Adrenal gland (tissue), 19 donors: ENCODE results near the gene JUND. TPM values are rescaled to one million over a fixed set of nuclear protein-coding genes. Genes with fewer than 3 reads are reported as not detected.
A peak's percentile ranks its signal among the peaks of the same experiment; 100 is the strongest.

Experiments used
- DNase-seq, 7 donors: peaks; one replicate each; pipeline ENCODE4 v3.0.0-alpha.2; 2019 to 2020
- H3K27ac ChIP-seq, 5 donors: fragments of 200-600 bp; sonication (generic) in 4 of 5; 1 replicate in 3 of 5; 2 replicates in 2 of 5; pipeline versions ENCODE4 v1.5.1 to v1.8.0; 2016 to 2020; ENCODE audit warnings: mild to moderate bottlenecking in 1 of 5
- H3K27me3 ChIP-seq: fragments of 200-600 bp; 2 replicates; pipeline ENCODE4 v1.8.0; 2021
- H3K36me3 ChIP-seq, 2 donors: fragments of 200-600 bp; replicated peaks in 1 of 2; 1 replicate in 1 of 2; 2 replicates in 1 of 2; pipeline versions ENCODE4 v1.5.1 to v1.8.0; 2018 to 2022
- H3K4me1 ChIP-seq, 2 donors: fragments of 200-600 bp; replicated peaks in 1 of 2; 1 replicate in 1 of 2; 2 replicates in 1 of 2; pipeline versions ENCODE4 v1.5.1 to v1.8.0; 2018 to 2021
- H3K4me3 ChIP-seq, 4 donors: fragments of 200-600 bp; sonication (generic) in 3 of 4; one replicate each; pipeline ENCODE4 v1.5.1; 2016 to 2018
- H3K9me3 ChIP-seq, 3 donors: fragments of 200-600 bp; sonication (generic) in 1 of 3; replicated peaks in 1 of 3; 1 replicate in 2 of 3; 2 replicates in 1 of 3; pipeline versions ENCODE4 v1.5.1 to v1.8.0; 2016 to 2021
- CTCF ChIP-seq, 6 experiments: fragments of 450-650 bp in 4 of 6; fragments of 200-600 bp in 2 of 6; sonication (generic) in 1 of 6; IDR thresholded peaks; 1 replicate in 5 of 6; 2 replicates in 1 of 6; pipeline versions ENCODE4 v1.5.1 to v1.8.0; 2016 to 2021; ENCODE audit warnings: antibody characterized with exemption in 6 of 6, mild to moderate bottlenecking in 2 of 6, moderate library complexity in 1 of 6
- POLR2A ChIP-seq, 2 donors: fragments of 450-650 bp; IDR thresholded peaks; one replicate each; pipeline ENCODE4 v1.6.1; 2017; ENCODE audit warnings: antibody characterized with exemption in 2 of 2, mild to moderate bottlenecking in 2 of 2, moderate library complexity in 1 of 2
- WGBS, 4 donors: extraction: QIAGEN DNeasy Blood & Tissue Kit in 2 of 4; methylation state at CpG; one replicate each; pipeline versions ENCODE4 v1.1.5 to v1.1.7; 2013 to 2017; 5-methylcytosine and 5-hydroxymethylcytosine counted together
- intact Hi-C, 2 donors: fragments of 100-400 bp; cut with DNase I; formaldehyde crosslinking; loops; one replicate each; pipeline versions ENCODE4 v1.14.1 to v1.15.0; 2022 to 2023
- long read RNA-seq, 10 donors: library from polyadenylated mRNA in 3 of 10; unstranded in 2 of 10; stranded (forward) in 1 of 10; transcript quantifications; one replicate each; pipeline ENCODE4 v2.0.0 and lab custom pipeline, GENCODE V29; 2021 to 2026
- polyA plus RNA-seq, 3 donors: library from polyadenylated mRNA; stranded (reverse); fragments of 200-250 nt in 2 of 3; fragments of 350-450 nt in 1 of 3; fragmentation: Illumina TruSeq in 1 of 3; extraction: RNeasy Lipid Tissue Mini Kit (QIAGEN cat#74804) in 1 of 3; gene quantifications; one replicate each; pipeline ENCODE4 v1.2.3, GENCODE V29; 2013 to 2014
- total RNA-seq, 9 donors: library from RNA; depleted of rRNA in 4 of 9; stranded (reverse); fragments of >200 nt in 4 of 9; fragments of 120-200 nt in 1 of 9; fragmentation: NEBNext Ultra II Directional in 1 of 9; extraction: Animal tissue kit (Norgen Biotek cat#: 25700) in 1 of 9; gene quantifications; one replicate each; pipeline versions ENCODE4 v1.1.0 to v1.2.4, GENCODE V29; 2013 to 2023
- donor health status: healthy with polysubstance abuse.
- donor health status: Bipolar disorder and iron deficiency.
- donor health status: DM: yes; HTN: yes; CAD: no.
- donor health status: DM: no; HTN: no; CAD: no.
- donor health status: DM: no; HTN: no; CAD: no.
- donor health status: DM: yes; HTN: yes; CAD: no.

Gene JUND
- total RNA-seq (100 to 1,000 TPM in 8 of 9 donors, 10 to 100 TPM in 1; 61.9 to 533 (median 350) TPM), polyA plus RNA-seq (100 to 1,000 TPM in 2 of 3 donors, 10 to 100 TPM in 1; 35.9 to 226 (median 104) TPM)
- long read RNA-seq, donor 1, transcript JUND-201 (1 exons, 1,863 nt): major isoform, 287 of 287 reads
- long read RNA-seq, donor 1, partial matches to known transcripts: 0 of 287 reads
- long read RNA-seq, donor 1, other reads (novel, unspliced or antisense): 0 of 287 reads
- long read RNA-seq, donor 2, transcript JUND-201 (1 exons, 1,863 nt): major isoform, 651 of 651 reads
- long read RNA-seq, donor 2, partial matches to known transcripts: 0 of 651 reads
- long read RNA-seq, donor 2, other reads (novel, unspliced or antisense): 0 of 651 reads
- long read RNA-seq, donor 3, transcript JUND-201 (1 exons, 1,863 nt): major isoform, 287 of 287 reads
- long read RNA-seq, donor 3, partial matches to known transcripts: 0 of 287 reads
- long read RNA-seq, donor 3, other reads (novel, unspliced or antisense): 0 of 287 reads
- long read RNA-seq, donor 4, transcript JUND-201 (1 exons, 1,863 nt): major isoform, 27 of 27 reads
- long read RNA-seq, donor 4, partial matches to known transcripts: 0 of 27 reads
- long read RNA-seq, donor 4, other reads (novel, unspliced or antisense): 0 of 27 reads
- long read RNA-seq, donor 5, transcript JUND-201 (1 exons, 1,863 nt): major isoform, 1,177 of 1,178 reads
- long read RNA-seq, donor 5, partial matches to known transcripts: 0 of 1,178 reads
- long read RNA-seq, donor 5, other reads (novel, unspliced or antisense): 1 of 1,178 reads
- long read RNA-seq, donor 6, transcript JUND-201 (1 exons, 1,863 nt): major isoform, 43 of 43 reads
- long read RNA-seq, donor 6, partial matches to known transcripts: 0 of 43 reads
- long read RNA-seq, donor 6, other reads (novel, unspliced or antisense): 0 of 43 reads
- long read RNA-seq, donor 7, transcript JUND-201 (1 exons, 1,863 nt): major isoform, 184 of 184 reads
- long read RNA-seq, donor 7, partial matches to known transcripts: 0 of 184 reads
- long read RNA-seq, donor 7, other reads (novel, unspliced or antisense): 0 of 184 reads
- long read RNA-seq, donor 8, transcript JUND-201 (1 exons, 1,863 nt): major isoform, 862 of 862 reads
- long read RNA-seq, donor 8, partial matches to known transcripts: 0 of 862 reads
- long read RNA-seq, donor 8, other reads (novel, unspliced or antisense): 0 of 862 reads
- long read RNA-seq, donor 9, transcript JUND-201 (1 exons, 1,863 nt): major isoform, 315 of 315 reads
- long read RNA-seq, donor 9, partial matches to known transcripts: 0 of 315 reads
- long read RNA-seq, donor 9, other reads (novel, unspliced or antisense): 0 of 315 reads
- long read RNA-seq, donor 10, transcript JUND-201 (1 exons, 1,863 nt): major isoform, 158 of 158 reads
- long read RNA-seq, donor 10, partial matches to known transcripts: 0 of 158 reads
- long read RNA-seq, donor 10, other reads (novel, unspliced or antisense): 0 of 158 reads

GRCh38 chr19:18281082-18282020 lies at the start of gene JUND:
JUND (minus strand) TSS chr19:18281622; CDS start chr19:18281484, 138 bp downstream.
- H3K4me1 ChIP-seq: peaks cover 29 to 55% of the 10 kb centered on the region in 2 donors
- H3K9me3 ChIP-seq: no peaks in the 10 kb centered on the region
- peak within 1 kb of the TSS; percentile 85 to 100 (median 96) for H3K4me3 ChIP-seq
- peak in 1 of 6 experiments; percentile 31 for TF ChIP-seq CTCF (IDR thresholded peaks at IDR 0.05)
- peak; percentile 97 to 100 for TF ChIP-seq POLR2A (IDR thresholded peaks at IDR 0.05)
- no peaks in the 10 kb centered on the region for H3K27me3 ChIP-seq
- intact Hi-C loops: loop anchor here in 1 of 2 donors (2.0 kb wide), 1 partner anchor 45 kb away; no protein-coding TSS in a partner anchor
- H3K36me3 ChIP-seq: peaks cover 0 to 12% of the 10 kb centered on the region in 2 donors
- H3K27ac ChIP-seq: peak within 1 kb of the TSS; percentile 99 to 100 (median 100)
- WGBS, 4 donors: 0 to 1% methylated on average over 108 to 137 of the region's 138 CpGs; no CpG with 5 or more reads in 2 of the 4 donors
- DNase-seq: peak; percentile 98 to 99 (median 99)

- Histone ChIP-seq H3K27ac (no peak overlapping the region), H3K4me1 (peaks cover 7 to 10% of the 10 kb centered on the region in 2 donors), H3K27me3 (no peaks in the 10 kb centered on the region), H3K4me3 (no peak overlapping the region), H3K9me3 (no peaks in the 10 kb centered on the region), H3K36me3 (no peaks in the 10 kb centered on the region)
- WGBS, 4 donors: 81 to 92% (median 89%) methylated on average over 9 of the region's 9 CpGs
- DNase-seq: no peak
- no peak for TF ChIP-seq CTCF (IDR thresholded peaks at IDR 0.05)
- no peak for TF ChIP-seq POLR2A (IDR thresholded peaks at IDR 0.05)
- intact Hi-C loops: no loop called here
Observed at GRCh38 chr19:18330868-18331267, 49.4 kb upstream of the JUND start.

GRCh38 chr19:18329035-18329376 lies 47.6 kb upstream of the JUND start:
- peak overlapping the region in 1 of 4 donors; percentile 47 for H3K4me3 ChIP-seq
- H3K36me3 ChIP-seq: no peaks in the 10 kb centered on the region
- no peak for TF ChIP-seq POLR2A (IDR thresholded peaks at IDR 0.05)
- no peak for TF ChIP-seq CTCF (IDR thresholded peaks at IDR 0.05)
- no peaks in the 10 kb centered on the region for H3K9me3 ChIP-seq
- H3K27me3 ChIP-seq: no peaks in the 10 kb centered on the region
- peak in 1 of 7 donors; percentile 35 for DNase-seq
- H3K4me1 ChIP-seq: peaks cover 8 to 13% of the 10 kb centered on the region in 2 donors
- peak overlapping the region; percentile 25 to 86 (median 66) for H3K27ac ChIP-seq
- intact Hi-C loops: loop anchor here in 1 of 2 donors (5.0 kb wide), 1 partner anchor 52 kb away; no protein-coding TSS in a partner anchor
- 47 to 62% (median 57%) methylated on average over 2 to 6 of the region's 6 CpGs for WGBS, 4 donors
